ENCODE data around the gene ZNF124. TPM values are rescaled to one million over a fixed set of nuclear protein-coding genes. Genes with fewer than 3 reads are reported as not detected.
"Not testable (repeated sequence)": the region's sequence is repeated elsewhere in the genome, so short reads cannot be mapped to it uniquely, and the experiment has no call there.

The ZNF124 gene
- total RNA-seq, 2 donors from 2014 or later: 31.6 to 43.2 TPM

DNA sequence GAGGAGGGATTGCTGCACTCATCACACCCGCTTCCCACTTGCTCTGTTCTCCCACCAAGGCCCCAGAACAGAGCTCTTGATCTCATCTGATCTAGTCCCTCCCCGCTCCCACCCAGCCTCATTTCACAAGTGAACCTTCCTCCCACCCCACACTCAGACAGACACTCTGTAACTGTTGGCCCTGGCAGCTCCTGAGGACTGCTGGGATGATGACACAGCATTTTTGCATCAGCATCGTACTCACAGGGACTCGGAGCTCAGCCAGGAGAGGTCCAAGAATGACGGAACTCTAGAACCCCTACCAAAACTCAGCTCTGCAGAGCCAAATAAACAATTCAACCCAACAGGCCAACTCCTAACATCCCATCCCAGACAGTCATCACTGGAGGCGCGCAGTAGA is 11.2 kb upstream of the ZNF124 start:
- Histone ChIP-seq H3K4me1 (no peaks in the 10 kb centered on the region), H3K36me3 (no peaks in the 10 kb centered on the region), H3K27ac (no peak overlapping the region), H3K4me3 (no peak overlapping the region), H3K27me3 (no peaks in the 10 kb centered on the region), H3K9me3 (no peaks in the 10 kb centered on the region), H3K9ac (ENCODE audit: low read depth in 2 of 2, low read length in 2 of 2) (no peak overlapping the region)
- TF ChIP-seq, protein P1, sequence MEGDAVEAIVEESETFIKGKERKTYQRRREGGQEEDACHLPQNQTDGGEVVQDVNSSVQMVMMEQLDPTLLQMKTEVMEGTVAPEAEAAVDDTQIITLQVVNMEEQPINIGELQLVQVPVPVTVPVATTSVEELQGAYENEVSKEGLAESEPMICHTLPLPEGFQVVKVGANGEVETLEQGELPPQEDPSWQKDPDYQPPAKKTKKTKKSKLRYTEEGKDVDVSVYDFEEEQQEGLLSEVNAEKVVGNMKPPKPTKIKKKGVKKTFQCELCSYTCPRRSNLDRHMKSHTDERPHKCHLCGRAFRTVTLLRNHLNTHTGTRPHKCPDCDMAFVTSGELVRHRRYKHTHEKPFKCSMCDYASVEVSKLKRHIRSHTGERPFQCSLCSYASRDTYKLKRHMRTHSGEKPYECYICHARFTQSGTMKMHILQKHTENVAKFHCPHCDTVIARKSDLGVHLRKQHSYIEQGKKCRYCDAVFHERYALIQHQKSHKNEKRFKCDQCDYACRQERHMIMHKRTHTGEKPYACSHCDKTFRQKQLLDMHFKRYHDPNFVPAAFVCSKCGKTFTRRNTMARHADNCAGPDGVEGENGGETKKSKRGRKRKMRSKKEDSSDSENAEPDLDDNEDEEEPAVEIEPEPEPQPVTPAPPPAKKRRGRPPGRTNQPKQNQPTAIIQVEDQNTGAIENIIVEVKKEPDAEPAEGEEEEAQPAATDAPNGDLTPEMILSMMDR (IDR thresholded peaks at IDR 0.05): no peak
- no peak for DNase-seq
- intact Hi-C loops (cut with DNase I): no loop called here

DNA sequence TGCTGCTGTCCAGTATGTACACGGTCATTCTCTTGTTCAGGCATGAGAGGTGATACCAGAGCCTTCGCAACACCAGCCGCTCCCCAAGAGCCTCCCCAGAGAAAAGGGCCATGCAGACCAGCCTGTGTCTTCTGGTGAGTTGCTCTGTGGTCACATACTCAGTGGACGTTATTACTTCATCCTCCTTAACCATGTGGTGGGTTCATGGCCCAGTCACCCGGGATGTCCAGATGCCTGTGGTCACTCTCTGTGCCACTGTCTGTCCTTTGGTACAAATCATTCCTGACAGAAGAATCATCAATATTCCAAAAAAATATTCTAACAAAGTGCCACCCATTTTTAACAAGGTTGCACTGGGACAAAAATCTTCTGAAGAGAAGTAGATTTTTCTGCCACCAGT is 8.8 kb upstream of the ZNF124 start:
- H3K9ac ChIP-seq (ENCODE audit: low read depth in 2 of 2, low read length in 2 of 2): no peak overlapping the region
- intact Hi-C loops (cut with DNase I): no loop called here
- no peaks in the 10 kb centered on the region for H3K36me3 ChIP-seq
- TF ChIP-seq, protein P1 (IDR thresholded peaks at IDR 0.05): no peak
- H3K27ac ChIP-seq: no peak overlapping the region
- no peak overlapping the region for H3K4me3 ChIP-seq
- no peaks in the 10 kb centered on the region for H3K9me3 ChIP-seq
- no peak for DNase-seq
- no peaks in the 10 kb centered on the region for H3K27me3 ChIP-seq
- no peaks in the 10 kb centered on the region for H3K4me1 ChIP-seq

DNA sequence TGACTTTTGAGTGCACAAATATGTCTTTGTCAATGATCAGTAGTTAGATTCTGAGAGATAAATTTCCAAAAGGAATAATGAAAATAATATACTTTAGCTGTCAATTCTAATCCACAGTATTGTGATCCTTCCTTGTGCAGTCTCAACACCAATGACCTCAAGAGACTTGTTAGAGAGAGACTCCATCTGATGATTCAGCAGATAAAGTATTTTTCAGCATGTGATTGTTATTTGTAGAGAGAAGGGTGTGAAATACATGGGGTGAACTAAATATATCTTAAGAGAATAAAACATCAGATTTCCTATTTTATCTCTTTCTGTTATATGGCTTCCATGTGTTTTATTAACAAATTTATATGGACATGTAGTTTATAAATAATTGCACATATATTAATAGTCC is 5.9 kb upstream of the ZNF124 start:
- Histone ChIP-seq H3K4me3 (no peak overlapping the region), H3K4me1 (no peaks in the 10 kb centered on the region), H3K36me3 (no peaks in the 10 kb centered on the region), H3K27ac (no peak overlapping the region), H3K27me3 (no peaks in the 10 kb centered on the region), H3K9me3 (no peaks in the 10 kb centered on the region), H3K9ac (ENCODE audit: low read depth in 2 of 2, low read length in 2 of 2) (no peak overlapping the region)
- TF ChIP-seq, protein P1 (IDR thresholded peaks at IDR 0.05): no peak
- no peak for DNase-seq
- intact Hi-C loops (cut with DNase I): no loop called here

DNA sequence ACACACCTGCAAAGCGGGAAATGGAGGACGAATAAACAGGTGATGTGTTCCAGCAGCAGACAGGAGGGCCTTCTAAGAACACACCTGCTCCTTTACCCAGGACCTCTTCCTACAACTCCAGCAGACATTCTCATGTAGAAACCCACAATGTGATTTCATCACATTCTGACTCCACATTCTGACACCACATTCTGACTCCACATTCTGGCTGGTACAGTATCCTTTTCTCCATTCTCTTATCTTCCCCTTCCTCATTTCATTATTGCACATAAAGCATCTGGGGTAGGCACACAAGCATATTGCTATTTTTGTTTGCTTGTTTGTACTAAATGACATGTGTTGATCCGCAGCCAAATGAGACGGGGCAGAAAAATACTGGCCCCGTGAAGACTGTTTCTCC is 3.6 kb upstream of the ZNF124 start:
- H3K36me3 ChIP-seq: no peaks in the 10 kb centered on the region
- H3K27ac ChIP-seq: no peak overlapping the region
- H3K27me3 ChIP-seq: no peaks in the 10 kb centered on the region
- intact Hi-C loops (cut with DNase I): no loop called here
- TF ChIP-seq, protein P1 (IDR thresholded peaks at IDR 0.05): no peak
- no peaks in the 10 kb centered on the region for H3K4me1 ChIP-seq
- H3K4me3 ChIP-seq: no peak overlapping the region
- no peaks in the 10 kb centered on the region for H3K9me3 ChIP-seq
- DNase-seq: no peak
- no peak overlapping the region for H3K9ac ChIP-seq (ENCODE audit: low read depth in 2 of 2, low read length in 2 of 2)

DNA sequence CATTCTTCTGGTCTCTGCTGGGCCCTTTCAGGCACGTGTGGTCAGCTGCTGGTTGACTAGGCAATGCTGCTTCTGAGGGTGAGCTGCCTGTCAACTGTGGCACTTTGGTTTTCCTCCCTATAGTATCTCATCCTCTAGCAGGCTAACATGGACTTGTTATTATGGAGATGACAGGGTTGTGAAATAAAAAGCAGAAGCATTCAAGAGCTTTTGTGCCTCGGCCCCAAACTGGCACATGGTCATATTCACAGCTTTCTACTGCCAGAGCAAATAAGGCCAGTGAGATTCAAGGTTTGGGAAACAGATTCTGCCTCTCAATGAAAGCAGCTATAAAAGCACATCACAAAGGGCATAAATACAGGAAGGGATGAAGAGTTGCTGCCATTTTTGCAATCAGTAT is 1.6 kb upstream of the ZNF124 start:
- no peak overlapping the region for H3K9ac ChIP-seq (ENCODE audit: low read depth in 2 of 2, low read length in 2 of 2)
- no peak overlapping the region for H3K4me3 ChIP-seq
- no peaks in the 10 kb centered on the region for H3K4me1 ChIP-seq
- no peak for DNase-seq
- intact Hi-C loops (cut with DNase I): loop anchor here (5.0 kb wide), 1 partner anchor 46 kb away; no protein-coding TSS in a partner anchor
- TF ChIP-seq, protein P1 (IDR thresholded peaks at IDR 0.05): no peak
- H3K36me3 ChIP-seq: no peaks in the 10 kb centered on the region
- H3K27ac ChIP-seq: no peak overlapping the region
- H3K27me3 ChIP-seq: no peaks in the 10 kb centered on the region
- H3K9me3 ChIP-seq: no peaks in the 10 kb centered on the region

DNA sequence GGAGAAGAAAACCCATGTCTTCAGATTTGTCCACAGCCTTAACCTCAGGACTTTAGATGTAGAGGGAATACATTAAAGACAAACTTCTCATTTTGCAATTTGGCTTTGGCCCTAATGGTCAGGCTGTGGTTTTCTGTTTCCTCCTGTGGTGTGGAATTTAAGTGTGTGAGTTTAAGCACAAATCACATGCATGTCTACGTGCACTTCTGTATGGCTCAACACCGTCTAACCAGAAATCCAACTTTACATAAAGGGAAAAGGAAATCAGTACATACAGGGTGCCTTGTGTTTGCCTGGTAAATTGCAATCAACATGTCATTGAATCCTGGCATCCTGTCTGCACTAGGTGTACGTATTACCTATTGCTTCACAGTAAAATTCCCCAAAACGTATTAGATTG is 1.2 kb upstream of the ZNF124 start:
- H3K27ac ChIP-seq: no peak overlapping the region
- TF ChIP-seq, protein P1 (IDR thresholded peaks at IDR 0.05): no peak
- no peak overlapping the region for H3K4me3 ChIP-seq
- no peak overlapping the region for H3K9ac ChIP-seq (ENCODE audit: low read depth in 2 of 2, low read length in 2 of 2)
- no peak for DNase-seq
- no peaks in the 10 kb centered on the region for H3K36me3 ChIP-seq
- H3K4me1 ChIP-seq: no peaks in the 10 kb centered on the region
- intact Hi-C loops (cut with DNase I): loop anchor here (5.0 kb wide), 1 partner anchor 46 kb away; no protein-coding TSS in a partner anchor
- H3K9me3 ChIP-seq: no peaks in the 10 kb centered on the region
- no peaks in the 10 kb centered on the region for H3K27me3 ChIP-seq

DNA sequence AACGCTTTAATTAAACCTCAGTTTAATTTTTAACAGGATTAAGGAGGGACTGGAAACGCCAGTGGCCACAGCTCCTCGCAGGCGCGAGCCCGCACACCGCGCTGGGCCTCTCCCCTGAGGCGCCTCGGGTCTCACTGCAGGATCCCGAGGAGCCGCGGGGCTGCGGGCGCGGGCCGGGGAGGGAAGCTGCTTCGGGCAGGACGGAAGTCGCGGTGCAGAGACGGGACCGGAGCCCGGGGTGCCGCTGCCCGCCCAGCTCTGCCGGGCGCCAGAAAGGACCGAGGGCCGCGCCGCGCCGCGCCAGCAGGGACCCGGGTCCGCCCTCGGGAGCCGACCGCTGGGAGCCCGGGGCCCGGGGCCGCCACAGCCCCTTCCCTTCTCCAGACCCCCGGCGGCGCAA is 377 bp downstream of the ZNF124 start:
- not testable (repeated sequence) for H3K9ac ChIP-seq (ENCODE audit: low read depth in 2 of 2, low read length in 2 of 2); H3K4me1 ChIP-seq; DNase-seq; H3K36me3 ChIP-seq; H3K4me3 ChIP-seq; H3K27me3 ChIP-seq; H3K9me3 ChIP-seq; H3K27ac ChIP-seq
- intact Hi-C loops (cut with DNase I): loop anchor here (5.0 kb wide), 1 partner anchor 44 kb away; no protein-coding TSS in a partner anchor

All from colonic mucosa (tissue), 4 donors.